ENCODE results near the gene BRD9.

- no peak for TF ChIP-seq HOXC10 (CRISPR knock-in tag; IDR thresholded peaks at IDR 0.05)
- TF ChIP-seq, protein P1, sequence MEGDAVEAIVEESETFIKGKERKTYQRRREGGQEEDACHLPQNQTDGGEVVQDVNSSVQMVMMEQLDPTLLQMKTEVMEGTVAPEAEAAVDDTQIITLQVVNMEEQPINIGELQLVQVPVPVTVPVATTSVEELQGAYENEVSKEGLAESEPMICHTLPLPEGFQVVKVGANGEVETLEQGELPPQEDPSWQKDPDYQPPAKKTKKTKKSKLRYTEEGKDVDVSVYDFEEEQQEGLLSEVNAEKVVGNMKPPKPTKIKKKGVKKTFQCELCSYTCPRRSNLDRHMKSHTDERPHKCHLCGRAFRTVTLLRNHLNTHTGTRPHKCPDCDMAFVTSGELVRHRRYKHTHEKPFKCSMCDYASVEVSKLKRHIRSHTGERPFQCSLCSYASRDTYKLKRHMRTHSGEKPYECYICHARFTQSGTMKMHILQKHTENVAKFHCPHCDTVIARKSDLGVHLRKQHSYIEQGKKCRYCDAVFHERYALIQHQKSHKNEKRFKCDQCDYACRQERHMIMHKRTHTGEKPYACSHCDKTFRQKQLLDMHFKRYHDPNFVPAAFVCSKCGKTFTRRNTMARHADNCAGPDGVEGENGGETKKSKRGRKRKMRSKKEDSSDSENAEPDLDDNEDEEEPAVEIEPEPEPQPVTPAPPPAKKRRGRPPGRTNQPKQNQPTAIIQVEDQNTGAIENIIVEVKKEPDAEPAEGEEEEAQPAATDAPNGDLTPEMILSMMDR (tag by site-specific recombination; IDR thresholded peaks at IDR 0.05), result no peak
- no peak for TF ChIP-seq ZFP37 (tag by site-specific recombination; IDR thresholded peaks at IDR 0.05)
- no peak for TF ChIP-seq ZNF24 (tag by site-specific recombination; IDR thresholded peaks at IDR 0.05)
- no peak for TF ChIP-seq ZNF112 (tag by site-specific recombination; IDR thresholded peaks at IDR 0.05)
- TF ChIP-seq ZNF423 (tag by site-specific recombination; IDR thresholded peaks at IDR 0.05), result no peak
- no peak for TF ChIP-seq ZNF175 (tag by site-specific recombination; IDR thresholded peaks at IDR 0.05)
- TF ChIP-seq ZNF239 (tag by site-specific recombination; IDR thresholded peaks at IDR 0.05), result no peak
- TF ChIP-seq ZNF501 (tag by site-specific recombination; IDR thresholded peaks at IDR 0.05), result no peak
These were observed 8.2 kb upstream of the BRD9 start for GRCh38 chr5:900781-901180.
